GM12872 (cell line): ENCODE results near the gene EXOC6B.

Experiments used
- CTCF ChIP-seq: IDR thresholded peaks from 3 replicates; pipeline ENCODE4 v1.5.1; 2011; ENCODE audit warnings: low read depth, mild to moderate bottlenecking, low read length, moderate library complexity; ENCODE audit not compliant: insufficient read depth

The EXOC6B gene

GRCh38 chr2:72394541-72395070 is 431.2 kb downstream of the EXOC6B start:
- TF ChIP-seq CTCF = no peak

GRCh38 chr2:72389447-72389846 is 436.4 kb downstream of the EXOC6B start:
- TF ChIP-seq CTCF = no peak

GRCh38 chr2:72388263-72388662 is 437.6 kb downstream of the EXOC6B start:
- TF ChIP-seq CTCF = no peak

GRCh38 chr2:72386288-72386687 is 439.5 kb downstream of the EXOC6B start:
- no peak for TF ChIP-seq CTCF

GRCh38 chr2:72378753-72379348 is 447.0 kb downstream of the EXOC6B start:
- TF ChIP-seq CTCF = no peak

GRCh38 chr2:72367530-72368225 is 458.2 kb downstream of the EXOC6B start:
- TF ChIP-seq CTCF = no peak

GRCh38 chr2:72363406-72363805 is 462.4 kb downstream of the EXOC6B start:
- no peak for TF ChIP-seq CTCF
